ENCODE results near the gene MVP.
A peak's percentile ranks its signal among the peaks of the same experiment; 100 is the strongest.

The MVP gene

GRCh38 chr16:29809031-29809747 lies 11.1 kb upstream of the MVP start:
- no peak for TF ChIP-seq CTCF (conservative IDR thresholded peaks at IDR 0.05; ENCODE audit: low read depth, low read length)
- peaks cover 45% of the 10 kb centered on the region for H3K4me1 ChIP-seq (ENCODE audit: low read depth, poor library complexity, severe bottlenecking)

GRCh38 chr16:29809850-29810698 lies 10.2 kb upstream of the MVP start:
- H3K4me1 ChIP-seq (ENCODE audit: low read depth, poor library complexity, severe bottlenecking), result peaks cover 44% of the 10 kb centered on the region
- 0 out of 2 replicates have a peak overlapping the region, but pooled peaks have one; percentile 33 for H3K9ac ChIP-seq

More at GRCh38 chr16:29809031-29809747, 11.1 kb upstream of the MVP start:
- H3K4me3 ChIP-seq (IDR thresholded peaks at IDR 0.05; ENCODE audit: insufficient read depth, low read depth, low read length), result no peak overlapping the region
- peak overlapping the region; percentile 96; the same call in 1 of the 2 replicates for H3K27ac ChIP-seq
- no peaks in the 10 kb centered on the region for H3K27me3 ChIP-seq (ENCODE audit: insufficient read depth, low read depth)
- H4K20me1 ChIP-seq (ENCODE audit: insufficient read depth), result no peaks in the 10 kb centered on the region
- no peak overlapping the region for H2AFZ ChIP-seq (ENCODE audit: low read depth)
- H3K79me2 ChIP-seq (ENCODE audit: insufficient read depth, low read depth), result peaks cover 33% of the 10 kb centered on the region
- peak overlapping the region; percentile 89; the same call in 1 of the 2 replicates for H3K9ac ChIP-seq
- peak overlapping the region; percentile 83 for H3K4me2 ChIP-seq
- H3K36me3 ChIP-seq (ENCODE audit: insufficient read depth), result peaks cover 6% of the 10 kb centered on the region; the same call in 1 of the 2 replicates

GRCh38 chr16:29810699-29811169 lies 9.5 kb upstream of the MVP start:
- Histone ChIP-seq H3K4me3 (IDR thresholded peaks at IDR 0.05; ENCODE audit: insufficient read depth, low read depth, low read length) (no peak overlapping the region), H3K9ac (peak overlapping the region; percentile 33; the same call in 1 of the 2 replicates), H3K79me2 (ENCODE audit: insufficient read depth, low read depth) (peaks cover 33% of the 10 kb centered on the region), H3K4me2 (peak overlapping the region; percentile 83), H3K27ac (peak overlapping the region; percentile 50; the same call in 1 of the 2 replicates), H3K4me1 (ENCODE audit: low read depth, poor library complexity, severe bottlenecking) (peaks cover 48% of the 10 kb centered on the region), H2AFZ (ENCODE audit: low read depth) (no peak overlapping the region), H4K20me1 (ENCODE audit: insufficient read depth) (no peaks in the 10 kb centered on the region), H3K36me3 (ENCODE audit: insufficient read depth) (peaks cover 6% of the 10 kb centered on the region; the same call in 1 of the 2 replicates), H3K27me3 (ENCODE audit: insufficient read depth, low read depth) (no peaks in the 10 kb centered on the region)
- no peak for TF ChIP-seq CTCF (conservative IDR thresholded peaks at IDR 0.05; ENCODE audit: low read depth, low read length)

More at GRCh38 chr16:29809850-29810698, 10.2 kb upstream of the MVP start:
- TF ChIP-seq CTCF (conservative IDR thresholded peaks at IDR 0.05; ENCODE audit: low read depth, low read length), result no peak
- H3K27me3 ChIP-seq (ENCODE audit: insufficient read depth, low read depth), result no peaks in the 10 kb centered on the region
- no peak overlapping the region for H2AFZ ChIP-seq (ENCODE audit: low read depth)
- H3K27ac ChIP-seq, result peak overlapping the region; percentile 50; the same call in 1 of the 2 replicates
- H3K36me3 ChIP-seq (ENCODE audit: insufficient read depth), result peaks cover 6% of the 10 kb centered on the region; the same call in 1 of the 2 replicates
- H3K4me3 ChIP-seq (IDR thresholded peaks at IDR 0.05; ENCODE audit: insufficient read depth, low read depth, low read length), result no peak overlapping the region
- H3K79me2 ChIP-seq (ENCODE audit: insufficient read depth, low read depth), result peaks cover 33% of the 10 kb centered on the region
- no peaks in the 10 kb centered on the region for H4K20me1 ChIP-seq (ENCODE audit: insufficient read depth)
- peak overlapping the region; percentile 83 for H3K4me2 ChIP-seq

GRCh38 chr16:29811170-29811895 lies 8.9 kb upstream of the MVP start:
- Histone ChIP-seq H3K4me2 (peak overlapping the region; percentile 83), H3K27me3 (ENCODE audit: insufficient read depth, low read depth) (no peaks in the 10 kb centered on the region), H3K36me3 (ENCODE audit: insufficient read depth) (peaks cover 6% of the 10 kb centered on the region; the same call in 1 of the 2 replicates), H4K20me1 (ENCODE audit: insufficient read depth) (no peaks in the 10 kb centered on the region), H3K4me3 (IDR thresholded peaks at IDR 0.05; ENCODE audit: insufficient read depth, low read depth, low read length) (no peak overlapping the region), H3K27ac (peak overlapping the region; percentile 50), H2AFZ (ENCODE audit: low read depth) (peak overlapping the region; percentile 47; the same call in 1 of the 2 replicates), H3K9ac (peak overlapping the region; percentile 33; the same call in 1 of the 2 replicates), H3K79me2 (ENCODE audit: insufficient read depth, low read depth) (peaks cover 33% of the 10 kb centered on the region), H3K4me1 (ENCODE audit: low read depth, poor library complexity, severe bottlenecking) (peaks cover 48% of the 10 kb centered on the region)
- TF ChIP-seq CTCF (conservative IDR thresholded peaks at IDR 0.05; ENCODE audit: low read depth, low read length), result no peak

Measured in KMS-11 (cell line).